Keratinocyte (primary cell): ENCODE results near the gene CTPS2. TPM values are rescaled to one million over a fixed set of nuclear protein-coding genes. Genes with fewer than 3 reads are reported as not detected.
"Not testable (repeated sequence)": the region's sequence is repeated elsewhere in the genome, so short reads cannot be mapped to it uniquely, and the experiment has no call there.

Experiments used
- DNase-seq: peaks from one replicate; pipeline ENCODE4 v3.0.0-alpha.2; 2011; ENCODE audit warnings: low read depth, missing footprints, low spot score
- FAIRE-seq: peaks from 2 replicates; lab custom pipeline; 2011; peaks lifted over from hg19 to GRCh38; lab: Jason Lieb, UNC
- H2AFZ ChIP-seq: 2 replicates; pipeline ENCODE4 v1.6.0; 2012; ENCODE audit warnings: low read length, control low read depth, inconsistent platforms; ENCODE audit not compliant: control insufficient read depth
- H3K27ac ChIP-seq: 2 replicates; pipeline ENCODE4 v1.5.1; 2011; ENCODE audit warnings: low read length; ENCODE audit not compliant: control insufficient read depth, insufficient read depth
- H3K27me3 ChIP-seq: 3 replicates; pipeline ENCODE4 v1.6.0; 2011; ENCODE audit warnings: low read length; ENCODE audit not compliant: control insufficient read depth, insufficient read depth; ENCODE audit errors: extremely low read depth
- H3K36me3 ChIP-seq, 2 experiments: 2 replicates in 1 of 2; 3 replicates in 1 of 2; pipeline ENCODE4 v1.5.1; 2011; ENCODE audit warnings: low read length in 2 of 2, mild to moderate bottlenecking in 1 of 2; ENCODE audit not compliant: control insufficient read depth in 2 of 2, insufficient read depth in 2 of 2; ENCODE audit errors: extremely low read depth in 1 of 2
- H3K4me1 ChIP-seq: 3 replicates; pipeline ENCODE4 v1.5.1; 2011; ENCODE audit warnings: low read length; ENCODE audit not compliant: control insufficient read depth, insufficient read depth; ENCODE audit errors: extremely low read depth
- H3K4me2 ChIP-seq: 3 replicates; pipeline ENCODE4 v1.6.0; 2011; ENCODE audit warnings: low read depth, low read length; ENCODE audit not compliant: control insufficient read depth, insufficient read depth; ENCODE audit errors: extremely low read depth
- H3K4me3 ChIP-seq, 3 experiments: fragments of 200-600 bp in 1 of 3; sonication (generic) in 1 of 3; 2 replicates in 2 of 3; 3 replicates in 1 of 3; pipeline ENCODE4 v1.5.1; 2011 to 2016; ENCODE audit warnings: low read length in 3 of 3, mild to moderate bottlenecking in 3 of 3, control low read depth in 2 of 3, inconsistent platforms in 1 of 3, low read depth in 1 of 3, mixed read lengths in 1 of 3, mixed run types in 1 of 3, moderate library complexity in 1 of 3; ENCODE audit not compliant: control insufficient read depth in 2 of 3, insufficient read depth in 2 of 3; ENCODE audit errors: extremely low read depth in 1 of 3
- H3K79me2 ChIP-seq: 2 replicates; pipeline ENCODE4 v1.6.0; 2012; ENCODE audit warnings: low read length; ENCODE audit not compliant: control insufficient read depth, insufficient read depth
- H3K9ac ChIP-seq: 3 replicates; pipeline ENCODE4 v1.6.0; 2011; ENCODE audit warnings: low read length; ENCODE audit not compliant: control insufficient read depth, insufficient read depth; ENCODE audit errors: extremely low read depth
- H3K9me1 ChIP-seq: 3 replicates; pipeline ENCODE4 v1.6.0; 2011; ENCODE audit warnings: low read length; ENCODE audit not compliant: control insufficient read depth, insufficient read depth; ENCODE audit errors: extremely low read depth
- H3K9me3 ChIP-seq: 2 replicates; pipeline ENCODE4 v1.5.1; 2012; ENCODE audit warnings: low read depth, low read length; ENCODE audit not compliant: control insufficient read depth
- H4K20me1 ChIP-seq: 3 replicates; pipeline ENCODE4 v1.6.0; 2011; ENCODE audit warnings: low read length; ENCODE audit not compliant: control insufficient read depth, insufficient read depth; ENCODE audit errors: extremely low read depth
- EZH2 ChIP-seq: IDR thresholded peaks from one replicate; pipeline ENCODE4 v1.6.1; 2012; ENCODE audit warnings: inconsistent platforms, mild to moderate bottlenecking, low read length, moderate library complexity
- dilution Hi-C: fragments of 300-500 bp; cut with MboI; formaldehyde crosslinking; loops from one replicate; pipeline ENCODE4 v1.7.0; 2020; ENCODE audit warnings: low sequenced_read_pairs; ENCODE audit not compliant: extremely low pct_ligation_motif_present
- polyA plus RNA-seq, 5 experiments: library from polyadenylated mRNA; depleted of rRNA in 3 of 5; stranded (reverse) in 3 of 5; stranded (forward) in 1 of 5; unstranded in 1 of 5; fragments of >200 nt; gene quantifications; 1 replicate in 1 of 5; 2 replicates in 3 of 5; 3 replicates in 1 of 5; pipeline versions ENCODE4 v1.2.1 to v1.2.3, GENCODE V29; 2011 to 2012; ENCODE audit warnings: missing spikeins in 2 of 5, low read depth in 1 of 5, low replicate concordance in 1 of 5
- TF ChIP-seq, protein P1 (sequence below), 3 experiments: IDR thresholded peaks in 1 of 3; conservative IDR thresholded peaks in 1 of 3; optimal IDR thresholded peaks in 1 of 3; 2 replicates in 2 of 3; 3 replicates in 1 of 3; pipeline versions ENCODE3 to v1.5.1; 2011; ENCODE audit warnings: low read length in 3 of 3, mild to moderate bottlenecking in 3 of 3, moderate library complexity in 2 of 3, control low read depth in 1 of 3, inconsistent platforms in 1 of 3; ENCODE audit not compliant: insufficient read depth in 2 of 3; ENCODE audit errors: extremely low read depth in 1 of 3

Gene CTPS2
- polyA plus RNA-seq, 1 donor (not counting 4 experiments of a cell fraction or from before 2014, with no cell fraction given), result 12.3 TPM

DNA sequence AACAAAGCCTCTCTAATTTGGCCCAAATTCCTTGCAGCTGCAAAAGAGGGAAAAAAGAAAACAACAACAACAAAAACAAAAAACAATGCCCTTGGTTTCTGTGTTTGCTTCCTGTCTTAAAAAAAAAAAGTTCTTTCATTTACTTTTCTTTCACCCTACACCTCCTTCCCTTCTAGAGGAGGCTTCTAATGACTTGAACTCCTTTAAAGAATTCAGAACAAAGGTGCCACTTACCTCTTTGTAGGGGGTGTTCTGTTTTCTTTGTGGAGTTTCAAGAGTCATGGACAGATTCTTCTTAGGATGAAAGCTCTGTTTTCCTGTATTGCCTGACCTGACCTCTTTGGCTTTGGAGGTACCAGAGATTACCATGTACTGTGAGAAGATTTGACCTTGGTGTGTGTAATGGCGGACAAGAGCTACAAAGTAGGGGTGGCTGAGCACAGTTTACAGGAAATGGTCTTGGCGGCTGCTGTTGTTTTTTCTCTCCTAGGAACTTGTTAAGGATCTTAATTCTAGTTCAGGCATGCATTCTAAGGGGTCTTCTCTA, 134.9 kb downstream of the CTPS2 start:
- no peaks in the 10 kb centered on the region for H3K9me1 ChIP-seq
- no peaks in the 10 kb centered on the region for H3K4me1 ChIP-seq
- H2AFZ ChIP-seq, result no peak overlapping the region
- dilution Hi-C loops, result no loop called here
- no peaks in the 10 kb centered on the region for H4K20me1 ChIP-seq
- no peak for TF ChIP-seq EZH2
- TF ChIP-seq, protein P1, sequence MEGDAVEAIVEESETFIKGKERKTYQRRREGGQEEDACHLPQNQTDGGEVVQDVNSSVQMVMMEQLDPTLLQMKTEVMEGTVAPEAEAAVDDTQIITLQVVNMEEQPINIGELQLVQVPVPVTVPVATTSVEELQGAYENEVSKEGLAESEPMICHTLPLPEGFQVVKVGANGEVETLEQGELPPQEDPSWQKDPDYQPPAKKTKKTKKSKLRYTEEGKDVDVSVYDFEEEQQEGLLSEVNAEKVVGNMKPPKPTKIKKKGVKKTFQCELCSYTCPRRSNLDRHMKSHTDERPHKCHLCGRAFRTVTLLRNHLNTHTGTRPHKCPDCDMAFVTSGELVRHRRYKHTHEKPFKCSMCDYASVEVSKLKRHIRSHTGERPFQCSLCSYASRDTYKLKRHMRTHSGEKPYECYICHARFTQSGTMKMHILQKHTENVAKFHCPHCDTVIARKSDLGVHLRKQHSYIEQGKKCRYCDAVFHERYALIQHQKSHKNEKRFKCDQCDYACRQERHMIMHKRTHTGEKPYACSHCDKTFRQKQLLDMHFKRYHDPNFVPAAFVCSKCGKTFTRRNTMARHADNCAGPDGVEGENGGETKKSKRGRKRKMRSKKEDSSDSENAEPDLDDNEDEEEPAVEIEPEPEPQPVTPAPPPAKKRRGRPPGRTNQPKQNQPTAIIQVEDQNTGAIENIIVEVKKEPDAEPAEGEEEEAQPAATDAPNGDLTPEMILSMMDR (optimal IDR thresholded peaks at IDR 0.05 in 1 of 3, IDR thresholded peaks at IDR 0.05 in 1 of 3, conservative IDR thresholded peaks at IDR 0.05 in 1 of 3; ENCODE audit: extremely low read depth in 1 of 3, insufficient read depth in 2 of 3, low read length in 3 of 3), result no peak
- DNase-seq (no peak), FAIRE-seq (no peak)
- H3K79me2 ChIP-seq, result no peaks in the 10 kb centered on the region
- H3K9me3 ChIP-seq, result no peaks in the 10 kb centered on the region
- no peak overlapping the region for H3K27ac ChIP-seq
- H3K4me2 ChIP-seq, result no peak overlapping the region
- no peaks in the 10 kb centered on the region for H3K27me3 ChIP-seq
- H3K4me3 ChIP-seq, result no peak overlapping the region
- no peaks in the 10 kb centered on the region for H3K36me3 ChIP-seq
- no peak overlapping the region for H3K9ac ChIP-seq

DNA sequence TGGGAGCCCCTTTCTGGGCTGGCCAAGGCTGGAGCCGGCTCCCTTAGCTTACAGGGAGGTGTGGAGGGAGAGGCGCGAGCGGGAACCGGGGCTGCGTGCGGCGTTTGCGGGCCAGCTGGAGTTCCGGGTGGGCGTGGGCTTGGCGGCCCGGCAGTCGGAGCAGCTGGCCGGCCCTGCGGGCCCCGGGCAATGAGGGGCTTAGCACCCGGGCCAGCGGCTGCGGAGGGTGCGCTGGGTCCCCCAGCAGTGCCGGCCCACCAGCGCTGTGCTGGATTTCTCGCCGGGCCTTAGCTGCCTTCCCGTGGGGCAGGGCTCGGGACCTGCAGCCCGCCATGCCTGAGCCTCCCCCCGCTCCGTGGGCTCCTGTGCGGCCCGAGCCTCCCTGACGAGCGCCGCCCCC, 137.1 kb downstream of the CTPS2 start:
- dilution Hi-C loops, H3K4me2 ChIP-seq: not testable (repeated sequence)

DNA sequence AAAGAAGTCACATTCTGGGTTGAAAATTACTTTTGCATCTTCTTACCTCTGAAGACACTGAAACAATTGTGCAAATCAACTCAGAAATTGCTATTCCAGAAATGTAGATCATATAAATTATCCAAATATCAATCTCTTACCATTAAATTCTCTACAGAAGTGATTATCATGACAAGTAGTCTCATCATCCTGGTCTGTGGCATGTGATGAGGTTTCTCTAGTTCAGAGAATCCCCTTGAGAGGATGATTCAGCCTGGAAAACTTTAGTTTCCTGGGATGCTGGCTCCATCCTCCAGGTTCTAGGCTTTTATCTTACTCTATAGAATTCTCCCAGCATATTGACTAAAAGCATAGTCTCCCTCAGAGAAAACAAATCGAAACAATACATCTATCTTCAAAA, 138.7 kb downstream of the CTPS2 start:
- no peak for TF ChIP-seq EZH2
- TF ChIP-seq, protein P1 (optimal IDR thresholded peaks at IDR 0.05 in 1 of 3, IDR thresholded peaks at IDR 0.05 in 1 of 3, conservative IDR thresholded peaks at IDR 0.05 in 1 of 3; ENCODE audit: extremely low read depth in 1 of 3, insufficient read depth in 2 of 3, low read length in 3 of 3), result no peak
- Histone ChIP-seq H3K9me3 (no peaks in the 10 kb centered on the region), H3K27me3 (no peaks in the 10 kb centered on the region), H4K20me1 (no peaks in the 10 kb centered on the region), H3K9me1 (no peaks in the 10 kb centered on the region), H3K79me2 (no peaks in the 10 kb centered on the region), H3K4me3 (no peak overlapping the region), H2AFZ (no peak overlapping the region), H3K4me1 (no peaks in the 10 kb centered on the region), H3K9ac (no peak overlapping the region), H3K27ac (no peak overlapping the region), H3K36me3 (no peaks in the 10 kb centered on the region), H3K4me2 (no peak overlapping the region)
- FAIRE-seq (no peak), DNase-seq (no peak)
- dilution Hi-C loops, result no loop called here

More for the DNA sequence above, 137.1 kb downstream of the CTPS2 start:
- not testable (repeated sequence) for H3K4me3 ChIP-seq, H3K9ac ChIP-seq, H3K9me3 ChIP-seq, H3K27ac ChIP-seq, H2AFZ ChIP-seq, FAIRE-seq, H3K36me3 ChIP-seq, H4K20me1 ChIP-seq, DNase-seq, H3K79me2 ChIP-seq, H3K9me1 ChIP-seq, H3K27me3 ChIP-seq, H3K4me1 ChIP-seq
